HCT116 (cell line): ENCODE results near the gene NT5DC2. TPM values are rescaled to one million over a fixed set of nuclear protein-coding genes. Genes with fewer than 3 reads are reported as not detected.

Source experiments
- ATAC-seq: fragments of 200-7000 bp; cut with Tn5 transposase; 2 replicates; pipeline ENCODE4 v1.9.1; 2020; ENCODE audit warnings: mild to moderate bottlenecking, moderate library complexity
- BruUV-seq: library from RNA; stranded (reverse); fragments of 400-500 nt; replicated peaks from 2 replicates; lab custom pipeline; 2021; lab: Mats Ljungman, UMichigan
- CTCF ChIA-PET: fragments of 300-600 bp; sonication (Branson Sonifier 250); formaldehyde crosslinking; loops from one replicate; lab custom pipeline; 2021; ENCODE audit warnings: antibody characterized with exemption; lab: Charles Lee
- POLR2A ChIA-PET: fragments of 300-600, 350-600 bp; sonication (Branson Sonifier 250); formaldehyde crosslinking; loops from one replicate; lab custom pipeline; 2021; ENCODE audit warnings: antibody characterized with exemption; lab: Charles Lee
- RAD21 ChIA-PET, 2 experiments: fragments of 300-600 bp; sonication (Branson Sonifier 250); formaldehyde crosslinking; loops; one replicate each; lab custom pipeline; 2023; ENCODE audit warnings: low total read pairs in 2 of 2; ENCODE audit not compliant: uncharacterized antibody in 2 of 2, unreplicated experiment in 2 of 2, low non-redundant PET in 1 of 2; lab: Charles Lee
- DNase-seq: peaks from one replicate; pipeline ENCODE4 v3.0.0-alpha.2; 2010; ENCODE audit warnings: low read depth, low spot score
- H2AFZ ChIP-seq: fragments of 200-600 bp; shearing (Covaris generic), sonication (generic); 2 replicates; pipeline ENCODE4 v1.6.1; 2017; ENCODE audit warnings: low read depth, mixed run types, mixed read lengths, antibody characterized with exemption, low read length; ENCODE audit not compliant: poor library complexity, severe bottlenecking
- H3K27ac ChIP-seq: 2 replicates; pipeline ENCODE4 v1.5.1; 2012; ENCODE audit warnings: low read depth, low read length
- H3K27me3 ChIP-seq: fragments of 200-600 bp; sonication (generic); 2 replicates; pipeline ENCODE4 v1.6.1; 2016; ENCODE audit warnings: mixed run types, low read length, mixed read lengths; ENCODE audit not compliant: insufficient read depth
- H3K36me3 ChIP-seq, 2 experiments: fragments of 200-500 bp in 1 of 2; fragments of 200-600 bp in 1 of 2; sonication (Bioruptor generic) in 1 of 2; sonication (generic) in 1 of 2; 2 replicates each; pipeline versions ENCODE4 v1.5.1 to v1.6.1; 2014 to 2016; ENCODE audit warnings: low read length in 2 of 2, inconsistent platforms in 1 of 2, mixed read lengths in 1 of 2, mixed run types in 1 of 2; ENCODE audit not compliant: insufficient read depth in 2 of 2, control insufficient read depth in 1 of 2
- H3K4me1 ChIP-seq, 2 experiments: fragments of 200-600 bp in 1 of 2; sonication (generic) in 1 of 2; 2 replicates each; pipeline versions ENCODE4 v1.5.1 to v1.6.1; 2012 to 2017; ENCODE audit warnings: low read length in 2 of 2, inconsistent platforms in 1 of 2, mild to moderate bottlenecking in 1 of 2, mixed read lengths in 1 of 2, mixed run types in 1 of 2, moderate library complexity in 1 of 2; ENCODE audit not compliant: insufficient read depth in 2 of 2, control insufficient read depth in 1 of 2
- H3K4me2 ChIP-seq: fragments of 200-600 bp; sonication (generic); 2 replicates; pipeline ENCODE4 v1.6.1; 2017; ENCODE audit warnings: mixed run types, low read length, mixed read lengths
- H3K4me3 ChIP-seq, 2 experiments: fragments of 200-600 bp in 1 of 2; sonication (generic) in 1 of 2; replicated peaks in 1 of 2; 2 replicates each; pipeline ENCODE4 v1.5.1; 2011 to 2016; ENCODE audit warnings: low read length in 2 of 2, control low read depth in 1 of 2, low read depth in 1 of 2, mild to moderate bottlenecking in 1 of 2, mixed read lengths in 1 of 2, mixed run types in 1 of 2
- H3K79me2 ChIP-seq: fragments of 200-600 bp; sonication (generic); 2 replicates; pipeline ENCODE4 v1.6.1; 2017; ENCODE audit warnings: mild to moderate bottlenecking, mixed run types, low read length, moderate library complexity, mixed read lengths; ENCODE audit not compliant: insufficient read depth
- H3K9ac ChIP-seq: fragments of 200-600 bp; sonication (generic); 2 replicates; pipeline ENCODE4 v1.6.1; 2016; ENCODE audit warnings: low read length, mixed read lengths
- H3K9me2 ChIP-seq: fragments of 200-600 bp; sonication (generic), shearing (Covaris generic); 2 replicates; pipeline ENCODE4 v1.6.1; 2017; ENCODE audit warnings: mixed run types, mild to moderate bottlenecking, moderate library complexity; ENCODE audit not compliant: insufficient read depth
- H3K9me3 ChIP-seq, 2 experiments: fragments of 200-500 bp in 1 of 2; fragments of 200-600 bp in 1 of 2; sonication (Bioruptor generic) in 1 of 2; sonication (generic) in 1 of 2; 2 replicates each; pipeline ENCODE4 v1.6.1; 2014 to 2017; ENCODE audit warnings: low read length in 2 of 2, mixed read lengths in 2 of 2, inconsistent platforms in 1 of 2, low read depth in 1 of 2, mild to moderate bottlenecking in 1 of 2, mixed run types in 1 of 2, moderate library complexity in 1 of 2; ENCODE audit not compliant: control insufficient read depth in 1 of 2, insufficient read depth in 1 of 2
- H4K20me1 ChIP-seq: fragments of 200-600 bp; sonication (generic), shearing (Covaris generic); 2 replicates; pipeline ENCODE4 v1.6.1; 2017; ENCODE audit warnings: mixed run types, mild to moderate bottlenecking, moderate library complexity; ENCODE audit not compliant: insufficient read depth
- CBX3 ChIP-seq: IDR thresholded peaks from 2 replicates; pipeline ENCODE4 v1.6.1; 2012; ENCODE audit warnings: low read depth
- EGR1 ChIP-seq: IDR thresholded peaks from 2 replicates; pipeline ENCODE4 v1.6.1; 2012; ENCODE audit warnings: low read depth
- ELF1 ChIP-seq: IDR thresholded peaks from 2 replicates; pipeline ENCODE4 v1.6.1; 2012; ENCODE audit warnings: low read depth, borderline replicate concordance
- EZH2phosphoT487 ChIP-seq: fragments of 200-600 bp; IDR thresholded peaks from 2 replicates; pipeline ENCODE4 v1.6.1; 2018; ENCODE audit warnings: antibody characterized with exemption, borderline replicate concordance
- FOSL1 ChIP-seq: IDR thresholded peaks from 2 replicates; pipeline ENCODE4 v1.6.1; 2012; ENCODE audit warnings: low read depth
- MAX ChIP-seq: IDR thresholded peaks from 2 replicates; pipeline ENCODE4 v1.6.1; 2012
- RAD21 ChIP-seq: IDR thresholded peaks from 2 replicates; pipeline ENCODE4 v1.6.1; 2012; ENCODE audit warnings: low read depth, mild to moderate bottlenecking
- REST ChIP-seq: IDR thresholded peaks from 2 replicates; pipeline ENCODE4 v1.6.1; 2012; ENCODE audit warnings: low read depth
- SRF ChIP-seq: IDR thresholded peaks from 2 replicates; pipeline ENCODE4 v1.6.1; 2012; ENCODE audit warnings: low read depth
- TCF7L2 ChIP-seq: IDR thresholded peaks from 2 replicates; pipeline ENCODE4 v1.7.0; 2011; ENCODE audit warnings: borderline replicate concordance, inconsistent platforms; ENCODE audit not compliant: insufficient read depth, insufficient read length; ENCODE audit errors: extremely low read depth
- YY1 ChIP-seq: IDR thresholded peaks from 2 replicates; pipeline ENCODE4 v1.6.1; 2011; ENCODE audit warnings: low read length, low read depth, moderate library complexity, mild to moderate bottlenecking; ENCODE audit not compliant: insufficient replicate concordance; ENCODE audit errors: extremely low read depth
- ZFX ChIP-seq: fragments of 450-650 bp; IDR thresholded peaks from 2 replicates; pipeline ENCODE4 v1.6.1; 2017
- intact Hi-C: fragments of 100-400 bp; cut with micrococcal nuclease; formaldehyde crosslinking; loops from 2 replicates; pipeline ENCODE4 v1.10.0; 2022
- total RNA-seq: library from RNA; stranded (reverse); gene quantifications from one replicate; pipeline ENCODE4 v1.2.1, GENCODE V29; 2021; ENCODE audit not compliant: unreplicated experiment

NT5DC2 gene
- total RNA-seq, 1 experiment from 2014 or later = 125 TPM

- Histone ChIP-seq H3K9me3 (no peaks in the 10 kb centered on the region), H3K79me2 (no peaks in the 10 kb centered on the region), H3K4me3 (no peak overlapping the region), H3K4me2 (no peak overlapping the region), H3K9ac (no peak overlapping the region), H3K36me3 (peaks cover 5 to 26% of the 10 kb centered on the region in 2 experiments; a peak in 2 of 4 replicates), H3K9me2 (no peaks in the 10 kb centered on the region), H3K27me3 (no peaks in the 10 kb centered on the region), H2AFZ (no peak overlapping the region), H3K27ac (no peak overlapping the region), H3K4me1 (no peaks in the 10 kb centered on the region), H4K20me1 (no peaks in the 10 kb centered on the region)
- no peak for DNase-seq
- RAD21 ChIA-PET = no interaction called here
- ATAC-seq = no peak
- no TSS peak for BruUV-seq
- intact Hi-C loops = no loop called here
- CTCF ChIA-PET = no interaction called here
- POLR2A ChIA-PET = no interaction called here
- TF ChIP-seq RAD21 (no peak), MAX (no peak), EGR1 (no peak), TCF7L2 (no peak), YY1 (no peak), CBX3 (no peak), FOSL1 (no peak), SRF (no peak), ZFX (no peak), ELF1 (no peak), REST (no peak), EZH2phosphoT487 (no peak)
These were observed 41.6 kb downstream of the NT5DC2 start for GRCh38 chr3:52492059-52492458.
